OCI-LY7 (cell line): ENCODE measurements around the gene C5orf52.
"Not testable (repeated sequence)": the region's sequence is repeated elsewhere in the genome, so short reads cannot be mapped to it uniquely, and the experiment has no call there.

ENCODE experiments used
- EZH2phosphoT487 ChIP-seq: fragments of 200-600 bp; sonication (generic); IDR thresholded peaks from 2 replicates; pipeline ENCODE4 v1.6.1; 2018; ENCODE audit warnings: low read depth, borderline replicate concordance, mild to moderate bottlenecking, mixed run types, antibody characterized with exemption, low read length, moderate library complexity, mixed read lengths
- TF ChIP-seq, protein P1 (sequence below): fragments of 200-600 bp; sonication (generic); conservative IDR thresholded peaks from 2 replicates; pipeline ENCODE4 v1.5.1; 2014; ENCODE audit warnings: mild to moderate bottlenecking, antibody characterized with exemption, low read length, moderate library complexity, mixed read lengths

- TF ChIP-seq, protein P1, sequence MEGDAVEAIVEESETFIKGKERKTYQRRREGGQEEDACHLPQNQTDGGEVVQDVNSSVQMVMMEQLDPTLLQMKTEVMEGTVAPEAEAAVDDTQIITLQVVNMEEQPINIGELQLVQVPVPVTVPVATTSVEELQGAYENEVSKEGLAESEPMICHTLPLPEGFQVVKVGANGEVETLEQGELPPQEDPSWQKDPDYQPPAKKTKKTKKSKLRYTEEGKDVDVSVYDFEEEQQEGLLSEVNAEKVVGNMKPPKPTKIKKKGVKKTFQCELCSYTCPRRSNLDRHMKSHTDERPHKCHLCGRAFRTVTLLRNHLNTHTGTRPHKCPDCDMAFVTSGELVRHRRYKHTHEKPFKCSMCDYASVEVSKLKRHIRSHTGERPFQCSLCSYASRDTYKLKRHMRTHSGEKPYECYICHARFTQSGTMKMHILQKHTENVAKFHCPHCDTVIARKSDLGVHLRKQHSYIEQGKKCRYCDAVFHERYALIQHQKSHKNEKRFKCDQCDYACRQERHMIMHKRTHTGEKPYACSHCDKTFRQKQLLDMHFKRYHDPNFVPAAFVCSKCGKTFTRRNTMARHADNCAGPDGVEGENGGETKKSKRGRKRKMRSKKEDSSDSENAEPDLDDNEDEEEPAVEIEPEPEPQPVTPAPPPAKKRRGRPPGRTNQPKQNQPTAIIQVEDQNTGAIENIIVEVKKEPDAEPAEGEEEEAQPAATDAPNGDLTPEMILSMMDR = not testable (repeated sequence)
- TF ChIP-seq EZH2phosphoT487 = not testable (repeated sequence)
Observed at GRCh38 chr5:157698674-157699073, 27.3 kb downstream of the C5orf52 start.
